Measurements from ENCODE around the gene ASNSD1. TPM values are rescaled to one million over a fixed set of nuclear protein-coding genes. Genes with fewer than 3 reads are reported as not detected.

Gene ASNSD1
- total and polyA plus RNA-seq, 7 experiments from 2014 or later, result 24.0 to 69.3 (median 44.8) TPM

GRCh38 chr2:189657867-189658266 lies 3.4 kb upstream of the ASNSD1 start:
- no peaks in the 10 kb centered on the region for H3K36me3 ChIP-seq (ENCODE audit: control insufficient read depth in 2 of 3, insufficient read depth in 3 of 3, low read length in 3 of 3)
- Mint-ChIP-seq H3K27ac (peak overlapping the region in 7 of 9 donors; percentile 85 to 98 (median 91)), H3K27me3 (no peaks in the 10 kb centered on the region), H3K36me3 (peaks cover 0 to 1% (median 0%) of the 10 kb centered on the region in 5 donors), H3K4me1 (peaks cover 28 to 56% (median 51%) of the 10 kb centered on the region in 7 donors), H3K9me3 (peaks cover 0 to 2% (median 0%) of the 10 kb centered on the region in 11 donors), H3K4me3 (peak overlapping the region; percentile 66 to 89 (median 76))
- ATAC-seq, result no peak
- H3K27ac ChIP-seq (ENCODE audit: low read depth, low read length), result peak overlapping the region; percentile 70
- H3K9me3 ChIP-seq (ENCODE audit: control insufficient read depth in 2 of 3, low read length in 3 of 3), result no peaks in the 10 kb centered on the region
- intact Hi-C loops (cut with micrococcal nuclease), result loop anchor here (1.0 to 2.0 kb wide), 3 partner anchors 77 to 714 kb away; partner anchors contain the start of genes SLC40A1 (in 1 of the 2) and WDR75 (in 1 of the 2)
- CTCF ChIA-PET, result interaction anchor here (2.5 to 6.5 kb wide), 4 partner anchors 15 to 41 kb away, joined by 5 to 56 read pairs (median 32); partner anchors contain the start of gene ANKAR
- POLR2A ChIA-PET, result interaction anchor here (0.6 to 2.8 kb wide), 16 partner anchors 11 to 1028 kb away, joined by 3 to 25 read pairs (median 4); partner anchors contain the start of genes ANKAR, OSGEPL1, SLC40A1 and WDR75
- peak overlapping the region; percentile 25 for H3K4me3 ChIP-seq (ENCODE audit: low read length)
- H3K4me1 ChIP-seq (ENCODE audit: control insufficient read depth in 2 of 2, insufficient read depth in 2 of 2, low read length in 2 of 2), result peaks cover 32 to 37% of the 10 kb centered on the region in 2 donors
- no peaks in the 10 kb centered on the region for H3K27me3 ChIP-seq (ENCODE audit: control insufficient read depth in 2 of 2, insufficient read depth in 2 of 2, low read length in 2 of 2)
- DNase-seq, result peak in 8 of 9 donors; percentile 37 to 60 (median 52)

DNA sequence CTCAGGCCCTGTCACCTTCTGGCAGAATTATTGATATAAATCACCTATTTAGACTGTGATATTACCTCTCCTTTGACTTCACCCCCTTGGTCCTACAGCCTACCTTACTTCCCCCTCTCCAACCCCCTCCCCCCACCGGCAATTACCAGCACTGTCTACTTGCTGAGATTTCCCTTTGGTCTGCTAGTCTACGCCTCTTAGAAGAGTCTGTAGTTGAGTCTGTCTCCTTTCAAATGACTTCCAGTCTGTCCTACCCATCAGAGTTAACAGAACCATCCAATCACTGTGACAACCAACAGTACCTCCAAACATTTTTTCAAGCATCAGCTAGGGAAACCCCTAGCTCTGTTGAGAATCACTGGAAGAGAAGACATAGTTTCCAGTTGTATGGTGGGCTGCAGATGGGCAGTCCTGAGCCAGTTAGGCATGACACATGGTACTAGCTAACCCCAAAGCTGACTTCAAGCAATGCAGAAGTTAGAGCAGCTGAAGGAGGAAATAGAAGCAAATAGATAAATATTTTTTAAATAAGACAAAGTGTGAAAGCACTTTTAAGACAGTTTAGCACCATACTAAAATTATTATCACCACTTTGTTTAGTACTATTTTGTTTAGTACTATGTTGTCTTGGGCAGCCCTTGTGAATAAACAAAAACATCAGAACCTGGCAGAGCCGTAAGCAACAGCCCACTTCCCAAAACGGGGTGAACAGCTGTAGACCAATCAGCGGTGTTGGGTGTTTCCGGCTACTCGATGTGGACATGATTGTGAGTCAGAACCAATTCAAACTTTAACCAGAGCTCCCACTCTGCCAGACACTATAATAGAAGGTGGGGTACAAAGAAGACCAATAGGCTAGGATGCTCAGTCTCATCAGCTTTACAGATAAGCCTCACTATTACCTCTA lies 2.7 kb upstream of the ASNSD1 start:
- Mint-ChIP-seq H3K4me3 (peak overlapping the region; percentile 66 to 89 (median 76)), H3K9me3 (peaks cover 0 to 2% (median 0%) of the 10 kb centered on the region in 11 donors), H3K36me3 (peaks cover 0 to 3% (median under 1%) of the 10 kb centered on the region in 5 donors), H3K4me1 (peaks cover 31 to 59% (median 51%) of the 10 kb centered on the region in 7 donors), H3K27ac (peak overlapping the region in 7 of 9 donors; percentile 85 to 98 (median 91)), H3K27me3 (no peaks in the 10 kb centered on the region)
- ATAC-seq, result no peak
- H3K4me1 ChIP-seq (ENCODE audit: control insufficient read depth in 2 of 2, insufficient read depth in 2 of 2, low read length in 2 of 2), result peaks cover 32 to 38% of the 10 kb centered on the region in 2 donors
- H3K9me3 ChIP-seq (ENCODE audit: control insufficient read depth in 2 of 3, low read length in 3 of 3), result no peaks in the 10 kb centered on the region
- no peaks in the 10 kb centered on the region for H3K27me3 ChIP-seq (ENCODE audit: control insufficient read depth in 2 of 2, insufficient read depth in 2 of 2, low read length in 2 of 2)
- H3K4me3 ChIP-seq (ENCODE audit: low read length), result peak overlapping the region; percentile 25
- POLR2A ChIA-PET, result interaction anchor here (0.6 to 2.8 kb wide), 19 partner anchors 12 to 702 kb away, joined by 3 to 25 read pairs (median 4); partner anchors contain the start of genes ANKAR, ORMDL1, OSGEPL1 and PMS1
- peak overlapping the region; percentile 70 for H3K27ac ChIP-seq (ENCODE audit: low read depth, low read length)
- intact Hi-C loops (cut with micrococcal nuclease), result loop anchor here in 1 of 2 donors (2.0 kb wide), 1 partner anchor 78 kb away; the partner anchor contains the start of gene SLC40A1
- CTCF ChIA-PET, result interaction anchor here (0.8 to 6.5 kb wide), 15 partner anchors 10 to 410 kb away, joined by 3 to 56 read pairs (median 7); partner anchors contain the start of genes ANKAR, OSGEPL1 and SLC40A1
- no peaks in the 10 kb centered on the region for H3K36me3 ChIP-seq (ENCODE audit: control insufficient read depth in 2 of 3, insufficient read depth in 3 of 3, low read length in 3 of 3)
- peak in 5 of 9 donors; percentile 14 to 58 (median 41) for DNase-seq

GRCh38 chr2:189659734-189660133 lies 1.5 kb upstream of the ASNSD1 start:
- no peaks in the 10 kb centered on the region for H3K36me3 ChIP-seq (ENCODE audit: control insufficient read depth in 2 of 3, insufficient read depth in 3 of 3, low read length in 3 of 3)
- ATAC-seq, result no peak
- ChIA-PET CTCF (interaction anchor here (0.6 to 6.5 kb wide), 15 partner anchors 9 to 409 kb away, joined by 3 to 56 read pairs (median 7); partner anchors contain the start of genes ANKAR and SLC40A1), POLR2A (interaction anchor here (0.6 to 5.5 kb wide), 10 partner anchors 13 to 219 kb away, joined by 3 to 61 read pairs (median 6); partner anchors contain the start of genes ANKAR, ORMDL1, OSGEPL1 and PMS1)
- Mint-ChIP-seq H3K9me3 (no peaks in the 10 kb centered on the region), H3K4me1 (peaks cover 33 to 64% (median 44%) of the 10 kb centered on the region in 7 donors), H3K27me3 (no peaks in the 10 kb centered on the region), H3K36me3 (peaks cover 0 to 6% (median 3%) of the 10 kb centered on the region in 5 donors), H3K4me3 (peak overlapping the region in 1 of 10 donors; percentile 43), H3K27ac (peak overlapping the region in 7 of 9 donors; percentile 26 to 98 (median 91))
- H3K4me1 ChIP-seq (ENCODE audit: control insufficient read depth in 2 of 2, insufficient read depth in 2 of 2, low read length in 2 of 2), result peaks cover 32 to 38% of the 10 kb centered on the region in 2 donors
- no peak overlapping the region for H3K4me3 ChIP-seq (ENCODE audit: low read length)
- intact Hi-C loops (cut with micrococcal nuclease), result loop anchor here (2.0 to 10.0 kb wide), 11 partner anchors 79 to 1491 kb away; partner anchors contain the start of genes MFSD6 (in 1 of the 2), NAB1 (in 1 of the 2), SLC40A1 (in 1 of the 2) and STAT4 (in 1 of the 2)
- no peaks in the 10 kb centered on the region for H3K27me3 ChIP-seq (ENCODE audit: control insufficient read depth in 2 of 2, insufficient read depth in 2 of 2, low read length in 2 of 2)
- H3K9me3 ChIP-seq (ENCODE audit: control insufficient read depth in 2 of 3, low read length in 3 of 3), result no peaks in the 10 kb centered on the region
- no peak for DNase-seq
- peak overlapping the region; percentile 70 for H3K27ac ChIP-seq (ENCODE audit: low read depth, low read length)

DNA sequence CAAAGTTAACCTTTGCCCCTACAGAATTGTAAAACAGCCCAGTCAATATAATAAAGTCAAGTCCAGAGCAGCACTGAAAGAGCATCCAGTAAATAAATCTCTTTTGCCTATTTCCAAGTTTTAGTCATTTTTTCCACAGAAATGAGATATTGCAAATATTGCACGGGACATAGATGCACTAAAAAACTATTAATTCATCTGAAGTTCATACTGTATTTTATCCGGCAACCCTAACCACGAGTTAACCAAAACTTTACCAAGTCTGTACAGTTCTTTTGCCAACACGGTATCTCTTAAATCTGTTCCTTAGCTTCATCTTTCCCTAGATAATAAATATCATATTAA lies 484 bp upstream of the ASNSD1 start:
- H3K36me3 Mint-ChIP-seq, result peaks cover 0 to 6% (median 4%) of the 10 kb centered on the region in 5 donors
- no peaks in the 10 kb centered on the region for H3K9me3 Mint-ChIP-seq
- no peaks in the 10 kb centered on the region for H3K27me3 Mint-ChIP-seq
- POLR2A ChIA-PET, result interaction anchor here (0.7 to 5.5 kb wide), 10 partner anchors 11 to 879 kb away, joined by 3 to 61 read pairs (median 12); partner anchors contain the start of genes ANKAR, ORMDL1, OSGEPL1 and PMS1
- CTCF ChIA-PET, result interaction anchor here (0.5 to 6.5 kb wide), 20 partner anchors 9 to 217 kb away, joined by 3 to 56 read pairs (median 5); partner anchors contain the start of genes ANKAR and OSGEPL1
- H3K9me3 ChIP-seq (ENCODE audit: control insufficient read depth in 2 of 3, low read length in 3 of 3), result no peaks in the 10 kb centered on the region
- peaks cover 0 to 2% (median 0%) of the 10 kb centered on the region in 3 experiments for H3K36me3 ChIP-seq (ENCODE audit: control insufficient read depth in 2 of 3, insufficient read depth in 3 of 3, low read length in 3 of 3)
- H3K4me3 Mint-ChIP-seq, result no peak overlapping the region
- no peaks in the 10 kb centered on the region for H3K27me3 ChIP-seq (ENCODE audit: control insufficient read depth in 2 of 2, insufficient read depth in 2 of 2, low read length in 2 of 2)
- H3K4me1 Mint-ChIP-seq, result peaks cover 33 to 62% (median 43%) of the 10 kb centered on the region in 7 donors
- no peak for ATAC-seq
- no peak overlapping the region for H3K4me3 ChIP-seq (ENCODE audit: low read length)
- no peak for DNase-seq
- no peak overlapping the region for H3K27ac Mint-ChIP-seq
- no peak overlapping the region for H3K27ac ChIP-seq (ENCODE audit: low read depth, low read length)
- H3K4me1 ChIP-seq (ENCODE audit: control insufficient read depth in 2 of 2, insufficient read depth in 2 of 2, low read length in 2 of 2), result peaks cover 32 to 38% of the 10 kb centered on the region in 2 donors
- intact Hi-C loops (cut with micrococcal nuclease), result loop anchor here (1.0 to 10.0 kb wide), 23 partner anchors 14 to 1490 kb away; partner anchors contain the start of genes ANKAR (in 2 of the 2), ORMDL1 (in 2 of the 2), OSGEPL1 (in 2 of the 2) and PMS1 (in 2 of the 2)

DNA sequence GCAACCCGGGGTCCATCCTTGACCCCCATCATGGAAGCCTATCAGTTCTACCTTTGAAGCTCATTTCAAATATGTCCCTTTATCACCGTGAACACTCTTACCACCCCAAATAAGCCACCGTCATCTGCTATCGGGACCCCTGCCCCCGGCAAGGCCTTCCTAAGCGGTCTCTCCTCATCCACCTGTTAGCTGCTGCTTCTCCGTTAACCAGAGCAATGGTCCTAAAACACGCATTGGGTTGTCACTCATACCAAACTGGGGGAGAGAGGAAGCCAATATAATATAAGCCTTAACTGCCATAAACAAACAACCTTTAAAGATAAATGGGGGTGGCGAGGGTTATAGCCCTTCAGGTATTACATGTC lies 680 bp downstream of the ASNSD1 start:
- intact Hi-C loops (cut with micrococcal nuclease), result loop anchor here (1.0 to 10.0 kb wide), 23 partner anchors 12 to 1489 kb away; partner anchors contain the start of genes ANKAR (in 2 of the 2), ORMDL1 (in 2 of the 2), OSGEPL1 (in 2 of the 2) and PMS1 (in 2 of the 2)
- H3K4me1 Mint-ChIP-seq, result peaks cover 28 to 58% (median 42%) of the 10 kb centered on the region in 7 donors
- no peak overlapping the region for H3K27ac Mint-ChIP-seq
- H3K36me3 Mint-ChIP-seq, result peaks cover 3 to 14% (median 7%) of the 10 kb centered on the region in 5 donors
- POLR2A ChIA-PET, result interaction anchor here (0.6 to 5.5 kb wide), 14 partner anchors 8 to 748 kb away, joined by 3 to 61 read pairs (median 8); partner anchors contain the start of genes ANKAR, ORMDL1, OSGEPL1 and PMS1
- CTCF ChIA-PET, result interaction anchor here (1.0 to 6.5 kb wide), 8 partner anchors 8 to 101 kb away, joined by 3 to 56 read pairs (median 8); partner anchors contain the start of genes ANKAR and OSGEPL1
- Histone ChIP-seq H3K27me3 (ENCODE audit: control insufficient read depth in 2 of 2, insufficient read depth in 2 of 2, low read length in 2 of 2) (no peaks in the 10 kb centered on the region), H3K4me1 (ENCODE audit: control insufficient read depth in 2 of 2, insufficient read depth in 2 of 2, low read length in 2 of 2) (peaks cover 32 to 38% of the 10 kb centered on the region in 2 donors), H3K4me3 (ENCODE audit: low read length) (peak overlapping the region; percentile 86), H3K9me3 (ENCODE audit: control insufficient read depth in 2 of 3, low read length in 3 of 3) (no peaks in the 10 kb centered on the region), H3K36me3 (ENCODE audit: control insufficient read depth in 2 of 3, insufficient read depth in 3 of 3, low read length in 3 of 3) (peaks cover 0 to 13% (median 0%) of the 10 kb centered on the region in 3 experiments), H3K27ac (ENCODE audit: low read depth, low read length) (peak overlapping the region; percentile 95)
- no peak overlapping the region for H3K4me3 Mint-ChIP-seq
- no peaks in the 10 kb centered on the region for H3K27me3 Mint-ChIP-seq
- H3K9me3 Mint-ChIP-seq, result no peaks in the 10 kb centered on the region
- DNase-seq (peak in 5 of 9 donors; percentile 5 to 23 (median 12)), ATAC-seq (no peak)
